K562 (cell line): ENCODE results near the gene SST.

Experiments
- CREB5 ChIP-seq: fragments of 250-450 bp; sonication (Bioruptor Pico); IDR thresholded peaks from 2 replicates; pipeline ENCODE4 v1.5.0; 2020; ENCODE audit warnings: mild to moderate bottlenecking
- CTCF ChIP-seq, 3 experiments: IDR thresholded peaks in 2 of 3; conservative IDR thresholded peaks in 1 of 3; 2 replicates each; pipeline ENCODE4 v1.5.1; 2011 to 2012; ENCODE audit warnings: low read length in 3 of 3, mild to moderate bottlenecking in 3 of 3, control low read depth in 2 of 3, improper control_type of control experiment in 1 of 3, inconsistent platforms in 1 of 3, low read depth in 1 of 3, mixed read lengths in 1 of 3, moderate library complexity in 1 of 3; ENCODE audit not compliant: insufficient read depth in 2 of 3
- EP300 ChIP-seq: IDR thresholded peaks from 2 replicates; pipeline ENCODE4 v1.6.1; 2012; ENCODE audit warnings: low read length, improper control_type of control experiment
- GABPB1 ChIP-seq: sonication (generic); formaldehyde crosslinking; IDR thresholded peaks from 2 replicates; pipeline ENCODE4 v1.8.0; 2022; ENCODE audit warnings: mild to moderate bottlenecking, missing genetic modification reagents
- SP2 ChIP-seq: IDR thresholded peaks from 2 replicates; pipeline ENCODE4 v1.6.1; 2011; ENCODE audit warnings: mild to moderate bottlenecking, low read depth, low read length, moderate library complexity; ENCODE audit not compliant: poor library complexity, severe bottlenecking; ENCODE audit errors: extremely low read depth
- ZBTB33 ChIP-seq: sonication (generic); formaldehyde crosslinking; IDR thresholded peaks from 2 replicates; pipeline ENCODE4 v1.8.1; 2023; ENCODE audit warnings: mild to moderate bottlenecking, missing genetic modification reagents
- ZNF507 ChIP-seq: conservative IDR thresholded peaks from 2 replicates; pipeline ENCODE4 v1.6.1; 2017; ENCODE audit warnings: missing genetic modification characterization, missing compliant biosample characterization
- TF ChIP-seq, protein P1 (sequence below): sonication (generic); formaldehyde crosslinking; IDR thresholded peaks from 2 replicates; pipeline ENCODE4 v1.8.0; 2022; ENCODE audit warnings: missing genetic modification reagents, mild to moderate bottlenecking, moderate library complexity, borderline replicate concordance

DNA sequence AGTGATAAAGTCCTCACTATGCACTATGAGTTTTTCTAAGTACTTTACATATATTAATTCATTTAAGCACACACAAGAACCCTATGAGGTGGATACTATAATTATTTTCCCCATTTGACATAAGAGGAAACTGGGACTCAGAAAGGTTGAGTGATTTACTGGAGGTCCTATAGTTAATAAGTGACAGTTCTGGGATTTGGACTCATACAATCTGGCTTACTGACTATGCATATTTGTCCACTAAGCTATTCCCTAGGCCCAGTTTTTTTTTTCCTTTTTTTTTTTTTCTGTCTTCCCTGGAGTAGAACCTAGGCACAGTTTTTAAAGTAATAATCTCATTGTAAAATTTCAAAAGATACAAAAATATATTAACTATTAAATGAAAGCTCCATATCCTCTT is 38.5 kb upstream of the SST start:
- TF ChIP-seq, protein P1, sequence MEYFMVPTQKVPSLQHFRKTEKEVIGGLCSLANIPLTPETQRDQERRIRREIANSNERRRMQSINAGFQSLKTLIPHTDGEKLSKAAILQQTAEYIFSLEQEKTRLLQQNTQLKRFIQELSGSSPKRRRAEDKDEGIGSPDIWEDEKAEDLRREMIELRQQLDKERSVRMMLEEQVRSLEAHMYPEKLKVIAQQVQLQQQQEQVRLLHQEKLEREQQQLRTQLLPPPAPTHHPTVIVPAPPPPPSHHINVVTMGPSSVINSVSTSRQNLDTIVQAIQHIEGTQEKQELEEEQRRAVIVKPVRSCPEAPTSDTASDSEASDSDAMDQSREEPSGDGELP (CRISPR knock-in tag) = no peak
- TF ChIP-seq ZBTB33 (CRISPR knock-in tag) (no peak), EP300 (no peak), CREB5 (CRISPR knock-in tag) (no peak), SP2 (no peak), ZNF507 (tag) (no peak), GABPB1 (no peak), CTCF (IDR thresholded peaks at IDR 0.05 in 2 of 3, conservative IDR thresholded peaks at IDR 0.05 in 1 of 3; ENCODE audit: insufficient read depth in 2 of 3, low read depth in 1 of 3, low read length in 3 of 3) (no peak)
